PC-3 (cell line): ENCODE data around the gene ZC3H14. TPM values are rescaled to one million over a fixed set of nuclear protein-coding genes. Genes with fewer than 3 reads are reported as not detected.

Experiments
- ATAC-seq: fragments of 200-7000 bp; cut with Tn5 transposase; 2 replicates; pipeline ENCODE4 v1.9.1; 2020; ENCODE audit warnings: mild to moderate bottlenecking, moderate library complexity
- BruUV-seq: library from RNA; stranded (reverse); fragments of 400-500 nt; replicated peaks from 2 replicates; lab custom pipeline; 2021; lab: Mats Ljungman, UMichigan
- CTCF ChIA-PET: fragments of 300-600 bp; sonication (Branson Sonifier 250); formaldehyde crosslinking; loops from one replicate; lab custom pipeline; 2022; ENCODE audit warnings: antibody characterized with exemption; lab: Charles Lee
- POLR2A ChIA-PET: fragments of 300-600 bp; sonication (Branson Sonifier 250); formaldehyde crosslinking; loops from one replicate; lab custom pipeline; 2022; ENCODE audit warnings: antibody characterized with exemption; ENCODE audit not compliant: unreplicated experiment; lab: Charles Lee
- DNase-seq: peaks from one replicate; pipeline ENCODE4 v3.0.0-alpha.2; 2015
- H2AFZ ChIP-seq: fragments of 300-600 bp; sonication (generic); 2 replicates; pipeline ENCODE4 v1.6.0; 2016; ENCODE audit warnings: antibody characterized with exemption, low read length
- H3F3A ChIP-seq: fragments of 300-600 bp; sonication (generic); one replicate; pipeline ENCODE4 v1.6.0; 2017; ENCODE audit warnings: antibody characterized with exemption, low read length, control low read depth, mild to moderate bottlenecking; ENCODE audit not compliant: unreplicated experiment
- H3K27ac ChIP-seq: fragments of 300-600 bp; sonication (generic); 2 replicates; pipeline ENCODE4 v1.5.1; 2016; ENCODE audit warnings: mild to moderate bottlenecking, low read length
- H3K27me3 ChIP-seq: fragments of 300-600 bp; sonication (generic); 2 replicates; pipeline ENCODE4 v1.6.1; 2016; ENCODE audit warnings: low read length, mixed read lengths
- H3K36me3 ChIP-seq: fragments of 300-600 bp; sonication (generic); 2 replicates; pipeline ENCODE4 v1.6.1; 2016; ENCODE audit warnings: low read depth, mixed run types, low read length, mixed read lengths
- H3K4me1 ChIP-seq: fragments of 300-600 bp; sonication (generic); 2 replicates; pipeline ENCODE4 v1.5.1; 2016; ENCODE audit warnings: low read length; ENCODE audit not compliant: insufficient read depth
- H3K4me2 ChIP-seq: fragments of 300-600 bp; sonication (generic); 2 replicates; pipeline ENCODE4 v1.6.0; 2016; ENCODE audit warnings: low read length
- H3K4me3 ChIP-seq: fragments of 300-600 bp; sonication (generic); 2 replicates; pipeline ENCODE4 v1.5.1; 2016; ENCODE audit warnings: mild to moderate bottlenecking, low read length, mixed read lengths
- H3K79me2 ChIP-seq: fragments of 300-600 bp; sonication (generic); 2 replicates; pipeline ENCODE4 v1.6.1; 2017; ENCODE audit warnings: low read length, mixed read lengths
- H3K9ac ChIP-seq: fragments of 300-600 bp; sonication (generic); 2 replicates; pipeline ENCODE4 v1.6.0; 2016; ENCODE audit warnings: mild to moderate bottlenecking, low read length
- H3K9me2 ChIP-seq: fragments of 300-600 bp; sonication (generic); replicated peaks from 2 replicates; pipeline ENCODE4 v1.6.1; 2016; ENCODE audit warnings: mixed run types, low read length, mixed read lengths
- H3K9me3 ChIP-seq: fragments of 300-600 bp; sonication (generic); 2 replicates; pipeline ENCODE4 v1.6.1; 2016; ENCODE audit warnings: low read length, mixed read lengths
- H4K20me1 ChIP-seq: fragments of 300-600 bp; sonication (generic); 2 replicates; pipeline ENCODE4 v1.6.1; 2016; ENCODE audit warnings: low read length, mixed read lengths
- EZH2 ChIP-seq: fragments of 300-600 bp; sonication (generic); IDR thresholded peaks from one replicate; pipeline ENCODE4 v1.6.1; 2017; ENCODE audit warnings: antibody characterized with exemption, mild to moderate bottlenecking, low read length; ENCODE audit not compliant: unreplicated experiment
- EZH2phosphoT487 ChIP-seq: fragments of 300-600 bp; sonication (generic); IDR thresholded peaks from 2 replicates; pipeline ENCODE4 v1.6.1; 2018; ENCODE audit warnings: mild to moderate bottlenecking, antibody characterized with exemption, low read length, borderline replicate concordance
- intact Hi-C: fragments of 100-400 bp; cut with micrococcal nuclease; formaldehyde crosslinking; loops from 2 replicates; pipeline ENCODE4 v1.9.0; 2023
- total RNA-seq: library from RNA; depleted of rRNA; stranded (reverse); fragments of >200 nt; gene quantifications from 2 replicates; pipeline ENCODE4 v1.2.3, GENCODE V29; 2014
- TF ChIP-seq, protein P1 (sequence below): fragments of 300-600 bp; sonication (generic); conservative IDR thresholded peaks from 2 replicates; pipeline ENCODE4 v1.5.1; 2017; ENCODE audit warnings: antibody characterized with exemption, low read depth, mild to moderate bottlenecking, low read length

The ZC3H14 gene
- total RNA-seq, 1 experiment from 2014 or later, result 58.2 TPM

DNA sequence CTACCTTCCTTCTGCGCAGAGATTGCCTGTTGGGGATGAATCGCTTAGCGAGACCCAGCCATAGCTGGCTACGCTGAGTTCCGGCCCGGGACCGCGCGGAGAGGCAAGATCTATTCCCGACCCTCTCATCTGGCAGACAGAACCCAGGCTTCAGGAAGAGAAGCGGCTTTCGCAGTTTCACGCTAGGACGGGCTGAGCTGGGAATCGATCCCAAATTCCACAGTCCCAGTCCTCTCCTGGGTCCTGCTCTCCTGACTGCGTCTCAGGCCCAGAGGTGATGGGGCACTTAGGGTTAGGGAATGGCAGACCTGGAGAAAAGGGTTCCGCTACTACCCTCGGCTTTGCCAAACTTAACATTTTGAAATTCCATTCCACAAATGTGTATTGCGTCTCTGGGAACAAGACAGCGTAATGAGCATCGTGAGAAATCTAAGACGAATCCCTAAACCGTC lies 10.8 kb upstream of the ZC3H14 start:
- Histone ChIP-seq H3F3A (no peaks in the 10 kb centered on the region), H3K79me2 (peaks cover 34% of the 10 kb centered on the region), H3K4me2 (peak overlapping the region; percentile 83), H3K27ac (no peak overlapping the region), H3K4me1 (peaks cover 24% of the 10 kb centered on the region), H3K36me3 (0 out of 2 replicates have a peak, but pooled peaks cover 3% of the 10 kb centered on the region), H3K4me3 (peak overlapping the region; percentile 82), H2AFZ (peak overlapping the region; percentile 93), H4K20me1 (no peaks in the 10 kb centered on the region), H3K9me2 (no peaks in the 10 kb centered on the region), H3K9me3 (no peaks in the 10 kb centered on the region), H3K9ac (peak overlapping the region; percentile 56), H3K27me3 (no peaks in the 10 kb centered on the region)
- intact Hi-C loops, result loop anchor here (1.0 kb wide), 1 partner anchor 60 kb away; no protein-coding TSS in a partner anchor
- ATAC-seq (peak; percentile 9), DNase-seq (peak; percentile 20)
- ChIA-PET CTCF (interaction anchor here (0.6 kb wide), 1 partner anchor 30 kb away, joined by 3 read pairs; no protein-coding TSS in a partner anchor), POLR2A (interaction anchor here (1.4 kb wide), 1 partner anchor 30 kb away, joined by 4 read pairs; no protein-coding TSS in a partner anchor)
- TF ChIP-seq EZH2 (no peak), EZH2phosphoT487 (no peak)
- TF ChIP-seq, protein P1, sequence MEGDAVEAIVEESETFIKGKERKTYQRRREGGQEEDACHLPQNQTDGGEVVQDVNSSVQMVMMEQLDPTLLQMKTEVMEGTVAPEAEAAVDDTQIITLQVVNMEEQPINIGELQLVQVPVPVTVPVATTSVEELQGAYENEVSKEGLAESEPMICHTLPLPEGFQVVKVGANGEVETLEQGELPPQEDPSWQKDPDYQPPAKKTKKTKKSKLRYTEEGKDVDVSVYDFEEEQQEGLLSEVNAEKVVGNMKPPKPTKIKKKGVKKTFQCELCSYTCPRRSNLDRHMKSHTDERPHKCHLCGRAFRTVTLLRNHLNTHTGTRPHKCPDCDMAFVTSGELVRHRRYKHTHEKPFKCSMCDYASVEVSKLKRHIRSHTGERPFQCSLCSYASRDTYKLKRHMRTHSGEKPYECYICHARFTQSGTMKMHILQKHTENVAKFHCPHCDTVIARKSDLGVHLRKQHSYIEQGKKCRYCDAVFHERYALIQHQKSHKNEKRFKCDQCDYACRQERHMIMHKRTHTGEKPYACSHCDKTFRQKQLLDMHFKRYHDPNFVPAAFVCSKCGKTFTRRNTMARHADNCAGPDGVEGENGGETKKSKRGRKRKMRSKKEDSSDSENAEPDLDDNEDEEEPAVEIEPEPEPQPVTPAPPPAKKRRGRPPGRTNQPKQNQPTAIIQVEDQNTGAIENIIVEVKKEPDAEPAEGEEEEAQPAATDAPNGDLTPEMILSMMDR, result no peak
- BruUV-seq, result TSS peak; percentile 70

DNA sequence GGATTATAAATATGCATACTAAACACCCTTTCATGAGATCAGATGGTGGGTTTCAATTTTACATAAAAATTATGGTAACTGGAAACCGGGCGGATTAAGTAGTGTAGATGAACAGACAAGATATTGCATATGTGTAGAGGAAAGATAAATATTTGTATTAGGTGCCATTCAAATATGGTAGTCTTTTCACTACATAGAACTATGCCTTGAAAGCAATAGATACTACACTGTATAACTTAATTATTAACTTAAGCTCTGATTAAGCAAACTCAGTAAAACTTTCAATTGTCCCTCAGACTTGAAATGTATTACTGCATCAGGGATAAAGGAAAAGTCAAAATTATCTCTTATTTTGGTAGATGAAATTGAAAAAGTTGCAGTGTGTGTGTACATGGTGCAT lies 10.0 kb upstream of the ZC3H14 start:
- ATAC-seq (no peak), DNase-seq (no peak)
- intact Hi-C loops, result no loop called here
- Histone ChIP-seq H3K4me3 (peak overlapping the region; percentile 82), H3K9me2 (no peaks in the 10 kb centered on the region), H3K4me2 (peak overlapping the region; percentile 83), H2AFZ (no peak overlapping the region), H3K36me3 (0 out of 2 replicates have a peak, but pooled peaks cover 3% of the 10 kb centered on the region), H3K27ac (no peak overlapping the region), H3K4me1 (peaks cover 24% of the 10 kb centered on the region), H3K9ac (peak overlapping the region; percentile 61; the same call in 1 of the 2 replicates), H4K20me1 (no peaks in the 10 kb centered on the region), H3F3A (no peaks in the 10 kb centered on the region), H3K79me2 (peaks cover 34% of the 10 kb centered on the region), H3K27me3 (no peaks in the 10 kb centered on the region), H3K9me3 (no peaks in the 10 kb centered on the region)
- POLR2A ChIA-PET, result no interaction called here
- CTCF ChIA-PET, result interaction anchor here (0.6 kb wide), 1 partner anchor 696 kb away, joined by 3 read pairs; no protein-coding TSS in a partner anchor
- TF ChIP-seq EZH2 (no peak), EZH2phosphoT487 (no peak)
- TF ChIP-seq, protein P1, result no peak
- no TSS peak for BruUV-seq

DNA sequence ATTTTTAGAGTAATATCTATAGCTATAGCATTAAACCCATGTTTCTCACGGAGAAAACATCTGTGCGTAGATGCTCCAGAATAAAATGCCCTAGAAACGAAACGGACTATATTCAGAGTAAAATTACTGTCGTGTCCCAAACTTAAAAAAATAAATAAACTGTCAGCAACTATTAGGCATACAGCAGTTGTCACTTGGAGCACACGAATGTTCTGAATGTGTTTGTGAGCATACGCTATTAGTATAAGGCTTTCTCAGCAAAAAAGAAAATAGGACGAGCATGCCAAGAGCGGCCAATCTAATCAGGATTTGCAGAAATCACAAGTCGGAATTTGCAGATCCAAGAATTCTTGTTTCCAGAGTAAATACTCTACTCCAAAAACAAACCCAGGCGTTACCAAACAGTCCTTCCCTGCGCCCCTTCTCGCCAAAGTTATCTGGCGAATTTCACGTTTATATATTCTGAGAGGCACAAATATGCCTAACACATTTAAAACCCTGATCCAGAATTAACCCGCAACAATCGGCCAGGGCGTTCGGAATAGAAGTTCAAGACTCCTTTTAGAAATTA lies 8.9 kb upstream of the ZC3H14 start:
- Histone ChIP-seq H3K27ac (no peak overlapping the region), H3K4me2 (peak overlapping the region; percentile 83), H2AFZ (peak overlapping the region; percentile 82), H3F3A (no peaks in the 10 kb centered on the region), H3K27me3 (no peaks in the 10 kb centered on the region), H3K9me3 (no peaks in the 10 kb centered on the region), H3K4me1 (peaks cover 24% of the 10 kb centered on the region), H4K20me1 (no peaks in the 10 kb centered on the region), H3K9ac (peak overlapping the region; percentile 61), H3K9me2 (no peaks in the 10 kb centered on the region), H3K36me3 (0 out of 2 replicates have a peak, but pooled peaks cover under 1% of the 10 kb centered on the region), H3K79me2 (peaks cover 34% of the 10 kb centered on the region), H3K4me3 (peak overlapping the region; percentile 82)
- CTCF ChIA-PET, result no interaction called here
- BruUV-seq, result TSS peak; percentile 63
- intact Hi-C loops, result no loop called here
- POLR2A ChIA-PET, result interaction anchor here (0.7 kb wide), 1 partner anchor 74 kb away, joined by 5 read pairs; no protein-coding TSS in a partner anchor
- DNase-seq, result peak; percentile 36
- no peak for ATAC-seq
- TF ChIP-seq EZH2, result no peak
- no peak for TF ChIP-seq EZH2phosphoT487
- TF ChIP-seq, protein P1, result no peak
